NCI-H526 treated with DMSO at 0.1 percent for 48 hours (cell line): ENCODE measurements around the gene CCNB3.

Experiments used
- DNase-seq: peaks from one replicate; lab custom pipeline; 2025; lab: John Stamatoyannopoulos, UW

The CCNB3 gene

GRCh38 chrX:50343917-50344316 lies 139.4 kb downstream of the CCNB3 start:
- DNase-seq, result no peak

GRCh38 chrX:50372966-50373365 lies 168.4 kb downstream of the CCNB3 start:
- DNase-seq, result no peak

- DNase-seq, result no peak
Observed at GRCh38 chrX:50375481-50376267, 171.1 kb downstream of the CCNB3 start.

- DNase-seq, result no peak
Observed at GRCh38 chrX:50381729-50382415, 177.3 kb downstream of the CCNB3 start.

- no peak for DNase-seq
Observed at GRCh38 chrX:50386520-50386919, 182.0 kb downstream of the CCNB3 start.

- DNase-seq, result no peak
Observed at GRCh38 chrX:50393902-50394301, 189.3 kb downstream of the CCNB3 start.
